ENCODE data around the gene NAPB.

GRCh38 chr20:23412026-23412425 lies 9.3 kb downstream of the NAPB start:
- TF ChIP-seq CTCF (IDR thresholded peaks at IDR 0.05) (no peak), POLR2A (IDR thresholded peaks at IDR 0.05) (no peak)

Data from right lobe of liver (tissue), 4 donors.